Activated naive CD8-positive, alpha-beta T cell treated with anti-CD3 and anti-CD28 coated beads, Interleukin-2, amount 10 ng/mL, durations not matched to agents 7 days and 5 days (primary cell): ENCODE data around the gene NAGLU. TPM values are rescaled to one million over a fixed set of nuclear protein-coding genes. Genes with fewer than 3 reads are reported as not detected.

Experiments
- ATAC-seq: fragments of 150-1000 bp; cut with Tn5 transposase; one replicate; pipeline ENCODE4 v1.10.0; 2021; ENCODE audit warnings: low read depth, moderate library complexity
- POLR2A ChIA-PET: fragments of 350-600 bp; sonication (Branson Sonifier 250); formaldehyde crosslinking; loops from one replicate; lab custom pipeline; 2021; ENCODE audit warnings: antibody characterized with exemption; lab: Charles Lee
- DNase-seq: peaks from one replicate; pipeline ENCODE4 v3.0.0; 2021
- H3K27ac Mint-ChIP-seq: one replicate; pipeline ENCODE4 v1.8.0; 2022; ENCODE audit warnings: mild to moderate bottlenecking, mixed read lengths
- H3K27me3 Mint-ChIP-seq: one replicate; pipeline ENCODE4 v1.8.0; 2022; ENCODE audit warnings: mild to moderate bottlenecking, moderate library complexity, mixed read lengths
- H3K36me3 Mint-ChIP-seq: one replicate; pipeline ENCODE4 v1.8.0; 2021; ENCODE audit warnings: mild to moderate bottlenecking, mixed read lengths
- H3K4me1 Mint-ChIP-seq: one replicate; pipeline ENCODE4 v1.8.0; 2021; ENCODE audit warnings: mixed read lengths
- H3K4me3 Mint-ChIP-seq: one replicate; pipeline ENCODE4 v1.8.0; 2022; ENCODE audit warnings: mild to moderate bottlenecking, moderate library complexity, mixed read lengths
- H3K9me3 Mint-ChIP-seq: one replicate; pipeline ENCODE4 v1.8.0; 2021; ENCODE audit warnings: mixed read lengths
- total RNA-seq, 2 experiments: library from RNA; stranded (reverse); gene quantifications; one replicate each; pipeline ENCODE4 v1.2.3, GENCODE V29; 2021

Gene NAGLU
- total RNA-seq, 2 experiments from 2014 or later = 22.9 to 23.9 TPM

- DNase-seq (no peak), ATAC-seq (no peak)
- Mint-ChIP-seq H3K27ac (peak overlapping the region; percentile 98), H3K27me3 (no peaks in the 10 kb centered on the region), H3K4me3 (peak overlapping the region; percentile 97), H3K9me3 (no peaks in the 10 kb centered on the region), H3K4me1 (peaks cover 37% of the 10 kb centered on the region), H3K36me3 (peaks cover 15% of the 10 kb centered on the region)
- POLR2A ChIA-PET = interaction anchor here (0.5 to 6.2 kb wide), 3 partner anchors 11 to 33 kb away, joined by 3 to 56 read pairs (median 21); partner anchors contain the start of gene PSMC3IP
Observed at GRCh38 chr17:42565523-42566214, 29.6 kb downstream of the NAGLU start.

- DNase-seq (no peak), ATAC-seq (no peak)
- H3K4me3 Mint-ChIP-seq = peak overlapping the region; percentile 97
- no peaks in the 10 kb centered on the region for H3K27me3 Mint-ChIP-seq
- peaks cover 15% of the 10 kb centered on the region for H3K36me3 Mint-ChIP-seq
- no peaks in the 10 kb centered on the region for H3K9me3 Mint-ChIP-seq
- peak overlapping the region; percentile 98 for H3K27ac Mint-ChIP-seq
- POLR2A ChIA-PET = interaction anchor here (1.2 to 6.2 kb wide), 8 partner anchors 11 to 144 kb away, joined by 3 to 56 read pairs (median 8); partner anchors contain the start of genes CAVIN1, NAGLU and PSMC3IP
- H3K4me1 Mint-ChIP-seq = peaks cover 38% of the 10 kb centered on the region
Observed at GRCh38 chr17:42566215-42566882, 30.3 kb downstream of the NAGLU start.

- Mint-ChIP-seq H3K4me1 (peaks cover 35% of the 10 kb centered on the region), H3K4me3 (peak within 1 kb of the TSS; percentile 97), H3K27me3 (no peaks in the 10 kb centered on the region), H3K9me3 (no peaks in the 10 kb centered on the region), H3K27ac (peak within 1 kb of the TSS; percentile 98), H3K36me3 (peaks cover 18% of the 10 kb centered on the region)
- ATAC-seq = peak; percentile 74
- DNase-seq = peak; percentile 96
- POLR2A ChIA-PET = interaction anchor here (0.6 to 6.2 kb wide), 19 partner anchors 9 to 431 kb away, joined by 3 to 56 read pairs (median 4); partner anchors contain the start of genes BECN1, CAVIN1, NAGLU and PSMC3IP
Observed at GRCh38 chr17:42566883-42567573, 31.0 kb downstream of the NAGLU start, which contains the start of gene MLX. Gene MLX (plus strand): TSS chr17:42567100. CDS start chr17:42567125, 25 bp downstream.

GRCh38 chr17:42568341-42569111, 32.5 kb downstream of the NAGLU start:
- Mint-ChIP-seq H3K27ac (peak overlapping the region; percentile 61), H3K4me3 (peak overlapping the region; percentile 97), H3K4me1 (peaks cover 31% of the 10 kb centered on the region), H3K9me3 (no peaks in the 10 kb centered on the region), H3K36me3 (peaks cover 22% of the 10 kb centered on the region), H3K27me3 (no peaks in the 10 kb centered on the region)
- POLR2A ChIA-PET = interaction anchor here (0.8 to 6.2 kb wide), 8 partner anchors 9 to 111 kb away, joined by 3 to 56 read pairs (median 8); partner anchors contain the start of genes NAGLU and PSMC3IP
- no peak for DNase-seq
- ATAC-seq = no peak

GRCh38 chr17:42571435-42572225, 35.6 kb downstream of the NAGLU start:
- Mint-ChIP-seq H3K4me3 (no peak overlapping the region), H3K36me3 (peaks cover 23% of the 10 kb centered on the region), H3K27ac (no peak overlapping the region), H3K4me1 (peaks cover 34% of the 10 kb centered on the region), H3K27me3 (no peaks in the 10 kb centered on the region), H3K9me3 (no peaks in the 10 kb centered on the region)
- POLR2A ChIA-PET = no interaction called here
- ATAC-seq (no peak), DNase-seq (no peak)

- Mint-ChIP-seq H3K36me3 (peaks cover 21% of the 10 kb centered on the region), H3K27ac (no peak overlapping the region), H3K4me1 (peaks cover 33% of the 10 kb centered on the region), H3K27me3 (no peaks in the 10 kb centered on the region), H3K9me3 (no peaks in the 10 kb centered on the region), H3K4me3 (no peak overlapping the region)
- POLR2A ChIA-PET = no interaction called here
- no peak for ATAC-seq
- DNase-seq = no peak
Observed at GRCh38 chr17:42573095-42573494, 37.1 kb downstream of the NAGLU start.

GRCh38 chr17:42574463-42574862, 38.4 kb downstream of the NAGLU start:
- Mint-ChIP-seq H3K9me3 (no peaks in the 10 kb centered on the region), H3K36me3 (peaks cover 18% of the 10 kb centered on the region), H3K4me1 (peaks cover 31% of the 10 kb centered on the region), H3K27me3 (no peaks in the 10 kb centered on the region), H3K27ac (no peak overlapping the region), H3K4me3 (no peak overlapping the region)
- ATAC-seq (no peak), DNase-seq (no peak)
- POLR2A ChIA-PET = no interaction called here

- peak overlapping the region; percentile 97 for H3K4me3 Mint-ChIP-seq
- ATAC-seq (no peak), DNase-seq (no peak)
- H3K9me3 Mint-ChIP-seq = no peaks in the 10 kb centered on the region
- peak overlapping the region; percentile 78 for H3K27ac Mint-ChIP-seq
- peaks cover 19% of the 10 kb centered on the region for H3K36me3 Mint-ChIP-seq
- no peaks in the 10 kb centered on the region for H3K27me3 Mint-ChIP-seq
- POLR2A ChIA-PET = interaction anchor here (1.3 to 3.6 kb wide), 10 partner anchors 10 to 201 kb away, joined by 3 to 56 read pairs (median 6); partner anchors contain the start of genes CCR10, COASY, MLX and NAGLU
- peaks cover 26% of the 10 kb centered on the region for H3K4me1 Mint-ChIP-seq
Observed at GRCh38 chr17:42577140-42577531, 41.1 kb downstream of the NAGLU start.

GRCh38 chr17:42577532-42578281, 41.7 kb downstream of the NAGLU start, which contains the start of gene PSMC3IP:
Gene PSMC3IP (minus strand): TSS chr17:42577729. CDS start chr17:42577686, 43 bp downstream.
- Mint-ChIP-seq H3K27ac (peak within 1 kb of the TSS; percentile 95), H3K4me1 (peaks cover 26% of the 10 kb centered on the region), H3K9me3 (no peaks in the 10 kb centered on the region)

GRCh38 chr17:42578282-42578869, 42.3 kb downstream of the NAGLU start:
- Mint-ChIP-seq H3K4me3 (peak overlapping the region; percentile 97), H3K9me3 (no peaks in the 10 kb centered on the region), H3K36me3 (peaks cover 21% of the 10 kb centered on the region), H3K27me3 (no peaks in the 10 kb centered on the region), H3K27ac (peak overlapping the region; percentile 95), H3K4me1 (peaks cover 24% of the 10 kb centered on the region)
- DNase-seq = peak; percentile 78
- POLR2A ChIA-PET = interaction anchor here (0.5 to 3.6 kb wide), 19 partner anchors 11 to 1465 kb away, joined by 3 to 56 read pairs (median 5); partner anchors contain the start of genes BECN1, CCR10, COASY and MLX
- ATAC-seq = peak; percentile 46

More at GRCh38 chr17:42577532-42578281, 41.7 kb downstream of the NAGLU start, which contains the start of gene PSMC3IP:
- ATAC-seq (peak; percentile 88), DNase-seq (peak; percentile 92)
- Mint-ChIP-seq H3K36me3 (peaks cover 19% of the 10 kb centered on the region), H3K4me3 (peak within 1 kb of the TSS; percentile 97), H3K27me3 (no peaks in the 10 kb centered on the region)
- POLR2A ChIA-PET = interaction anchor here (0.9 to 3.6 kb wide), 18 partner anchors 11 to 247 kb away, joined by 3 to 56 read pairs (median 6); partner anchors contain the start of genes BECN1, CCR10, COASY and MLX
